C4-2B (cell line): ENCODE data around the gene SLC35D2.

Source experiments
- CTCF ChIP-seq: fragments of 450-650 bp; conservative IDR thresholded peaks from 2 replicates; pipeline ENCODE4 v1.5.1; 2017; ENCODE audit warnings: mild to moderate bottlenecking
- ZFX ChIP-seq: fragments of 450-650 bp; IDR thresholded peaks from 2 replicates; pipeline ENCODE4 v1.6.1; 2017

GRCh38 chr9:96394832-96395496, 11.5 kb upstream of the SLC35D2 start:
- TF ChIP-seq CTCF (no peak), ZFX (no peak)
